Chondrocyte (in vitro differentiated cells): ENCODE measurements around the gene SAMD1. TPM values are rescaled to one million over a fixed set of nuclear protein-coding genes. Genes with fewer than 3 reads are reported as not detected.

Experiments used
- DNase-seq: peaks from one replicate; pipeline ENCODE4 v3.0.0; 2021; ENCODE audit warnings: mixed read lengths, low spot score
- H3K27ac Mint-ChIP-seq: one replicate; pipeline ENCODE4 v1.8.0; 2021; ENCODE audit warnings: mild to moderate bottlenecking, moderate library complexity, mixed read lengths; ENCODE audit not compliant: unreplicated experiment
- H3K27me3 Mint-ChIP-seq: 2 replicates; pipeline ENCODE4 v1.8.0; 2021; ENCODE audit warnings: low read depth, mixed read lengths
- H3K36me3 Mint-ChIP-seq: 2 replicates; pipeline ENCODE4 v1.8.0; 2021; ENCODE audit warnings: low read depth, mixed read lengths
- H3K4me1 Mint-ChIP-seq: 2 replicates; pipeline ENCODE4 v1.8.0; 2021; ENCODE audit warnings: low read depth, mild to moderate bottlenecking, mixed read lengths
- H3K4me3 Mint-ChIP-seq: one replicate; pipeline ENCODE4 v1.8.0; 2021; ENCODE audit warnings: mild to moderate bottlenecking, moderate library complexity, mixed read lengths; ENCODE audit not compliant: unreplicated experiment
- H3K9me3 Mint-ChIP-seq: 2 replicates; pipeline ENCODE4 v1.8.0; 2021; ENCODE audit warnings: low read depth, mixed read lengths
- CTCF ChIP-seq: fragments of 200-600 bp; sonication (generic); IDR thresholded peaks from 2 replicates; pipeline ENCODE4 v1.5.0; 2021; ENCODE audit warnings: antibody characterized with exemption, mild to moderate bottlenecking, moderate library complexity
- total RNA-seq: library from RNA; stranded (reverse); gene quantifications from 3 replicates; pipeline ENCODE4 v1.2.1, GENCODE V29; 2021

Gene SAMD1
- total RNA-seq, 1 donor from 2014 or later = 41.8 TPM

GRCh38 chr19:14119644-14120496 lies 29.3 kb upstream of the SAMD1 start:
- peaks cover 27% of the 10 kb centered on the region for H3K4me1 Mint-ChIP-seq
- no peak overlapping the region for H3K4me3 Mint-ChIP-seq
- no peak for TF ChIP-seq CTCF
- no peak overlapping the region for H3K27ac Mint-ChIP-seq
- H3K36me3 Mint-ChIP-seq = no peaks in the 10 kb centered on the region
- DNase-seq = no peak
- no peaks in the 10 kb centered on the region for H3K27me3 Mint-ChIP-seq
- no peaks in the 10 kb centered on the region for H3K9me3 Mint-ChIP-seq

- no peak for TF ChIP-seq CTCF
- H3K36me3 Mint-ChIP-seq = no peaks in the 10 kb centered on the region
- no peaks in the 10 kb centered on the region for H3K27me3 Mint-ChIP-seq
- no peaks in the 10 kb centered on the region for H3K9me3 Mint-ChIP-seq
- H3K4me3 Mint-ChIP-seq = peak overlapping the region; percentile 78
- peak overlapping the region; percentile 96 for H3K27ac Mint-ChIP-seq
- peaks cover 27% of the 10 kb centered on the region for H3K4me1 Mint-ChIP-seq
- DNase-seq = no peak
These were observed 28.6 kb upstream of the SAMD1 start for GRCh38 chr19:14119146-14119545.

- DNase-seq = no peak
- H3K36me3 Mint-ChIP-seq = no peaks in the 10 kb centered on the region
- no peaks in the 10 kb centered on the region for H3K9me3 Mint-ChIP-seq
- peaks cover 33% of the 10 kb centered on the region for H3K4me1 Mint-ChIP-seq
- H3K27ac Mint-ChIP-seq = peak overlapping the region; percentile 96
- TF ChIP-seq CTCF = no peak
- no peaks in the 10 kb centered on the region for H3K27me3 Mint-ChIP-seq
- H3K4me3 Mint-ChIP-seq = peak overlapping the region; percentile 78
These were observed 27.9 kb upstream of the SAMD1 start for GRCh38 chr19:14118165-14119051.

- H3K9me3 Mint-ChIP-seq = no peaks in the 10 kb centered on the region
- no peaks in the 10 kb centered on the region for H3K27me3 Mint-ChIP-seq
- peak; percentile 100 for DNase-seq
- H3K27ac Mint-ChIP-seq = peak within 1 kb of the TSS; percentile 96
- no peaks in the 10 kb centered on the region for H3K36me3 Mint-ChIP-seq
- TF ChIP-seq CTCF = no peak
- peak within 1 kb of the TSS; percentile 90 for H3K4me3 Mint-ChIP-seq
- H3K4me1 Mint-ChIP-seq = peaks cover 40% of the 10 kb centered on the region
These were observed 27.2 kb upstream of the SAMD1 start, which contains the start of gene PRKACA for GRCh38 chr19:14117668-14118164. Gene PRKACA (minus strand): TSS chr19:14117762. CDS start chr19:14117547, 215 bp downstream.
